ENCODE data around the gene CARD18. TPM values are rescaled to one million over a fixed set of nuclear protein-coding genes. Genes with fewer than 3 reads are reported as not detected.

CARD18 gene
- polyA plus RNA-seq, 12 donors, result 0.37 TPM; not detected in 11

Other genes starting within 250 kb of the CARD18 start
- gene CASP12, start 241.3 kb downstream of the CARD18 start, polyA plus RNA-seq (ENCODE audit: insufficient read length in 12 of 12), result under 1 TPM in 9 of 12 donors, not detected in 3; 0.13 to 0.95 (median 0.31) TPM
- gene CASP4, start 171.2 kb downstream of the CARD18 start, polyA plus RNA-seq (ENCODE audit: insufficient read length in 12 of 12), result 10 to 100 TPM in 11 of 12 donors, not detected in 1; 21.7 to 78.6 (median 29.1) TPM
- gene CASP5, start 116.6 kb downstream of the CARD18 start, polyA plus RNA-seq (ENCODE audit: insufficient read length in 12 of 12), result under 1 TPM in 5 of 12 donors, not detected in 7; 0.24 to 0.81 (median 0.32) TPM
- gene CASP1, start 104.6 kb downstream of the CARD18 start, polyA plus RNA-seq (ENCODE audit: insufficient read length in 12 of 12), result 10 to 100 TPM in 4 of 12 donors, 1 to 10 TPM in 6, not detected in 2; 6.7 to 35.4 (median 8.3) TPM
- gene CARD16, start 94.4 kb downstream of the CARD18 start, polyA plus RNA-seq (ENCODE audit: insufficient read length in 12 of 12), result 10 to 100 TPM in 6 of 12 donors, 1 to 10 TPM in 4, not detected in 2; 6.0 to 27.3 (median 11.6) TPM